ENCODE data around the gene PTGIR. TPM values are rescaled to one million over a fixed set of nuclear protein-coding genes. Genes with fewer than 3 reads are reported as not detected.

The PTGIR gene
- total RNA-seq, 6 experiments from 2014 or later, result 2.4 to 4.1 (median 3.0) TPM

DNA sequence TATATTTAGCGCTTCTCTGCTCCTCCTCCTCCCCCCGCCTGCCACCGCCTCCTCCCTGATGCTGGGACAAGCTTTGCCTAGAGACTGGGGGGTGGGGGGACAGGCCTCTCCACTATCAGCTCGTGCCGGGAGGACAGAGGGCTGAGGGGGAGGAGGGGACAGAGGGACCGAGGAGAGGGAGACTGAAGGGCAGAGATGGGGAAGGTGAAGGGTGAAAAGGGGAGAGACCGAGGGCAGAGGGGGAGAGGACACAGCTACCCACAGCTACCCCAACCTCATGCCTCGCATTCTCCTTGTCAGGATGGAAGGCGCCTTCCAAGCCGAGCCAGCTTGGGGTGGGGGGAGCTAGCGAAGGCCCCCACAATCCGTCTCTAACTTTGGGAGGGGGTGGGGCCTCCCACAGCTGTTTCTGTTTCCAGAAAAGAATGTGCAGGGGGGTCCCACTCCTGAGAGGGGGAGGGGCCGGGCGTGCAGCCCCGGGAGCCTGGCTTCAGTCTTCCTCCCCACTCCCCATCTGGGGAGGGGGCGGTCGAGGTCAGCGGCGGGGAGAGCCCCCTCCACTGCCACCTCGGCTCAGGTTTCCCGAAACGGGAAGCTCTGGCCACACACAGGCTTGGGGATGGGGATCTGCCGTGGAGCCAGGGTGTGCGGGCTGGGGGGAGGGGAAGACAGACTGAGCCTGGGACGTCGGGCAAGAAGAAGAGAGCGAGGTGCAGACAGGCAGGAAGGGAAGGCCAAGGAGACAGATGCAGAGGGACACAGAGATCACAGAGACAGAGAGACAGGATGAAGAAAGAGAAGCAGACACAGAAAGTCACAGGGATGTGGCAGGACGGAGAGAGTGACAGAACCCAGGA is 34.5 kb upstream of the PTGIR start:
- TF ChIP-seq, protein P1, sequence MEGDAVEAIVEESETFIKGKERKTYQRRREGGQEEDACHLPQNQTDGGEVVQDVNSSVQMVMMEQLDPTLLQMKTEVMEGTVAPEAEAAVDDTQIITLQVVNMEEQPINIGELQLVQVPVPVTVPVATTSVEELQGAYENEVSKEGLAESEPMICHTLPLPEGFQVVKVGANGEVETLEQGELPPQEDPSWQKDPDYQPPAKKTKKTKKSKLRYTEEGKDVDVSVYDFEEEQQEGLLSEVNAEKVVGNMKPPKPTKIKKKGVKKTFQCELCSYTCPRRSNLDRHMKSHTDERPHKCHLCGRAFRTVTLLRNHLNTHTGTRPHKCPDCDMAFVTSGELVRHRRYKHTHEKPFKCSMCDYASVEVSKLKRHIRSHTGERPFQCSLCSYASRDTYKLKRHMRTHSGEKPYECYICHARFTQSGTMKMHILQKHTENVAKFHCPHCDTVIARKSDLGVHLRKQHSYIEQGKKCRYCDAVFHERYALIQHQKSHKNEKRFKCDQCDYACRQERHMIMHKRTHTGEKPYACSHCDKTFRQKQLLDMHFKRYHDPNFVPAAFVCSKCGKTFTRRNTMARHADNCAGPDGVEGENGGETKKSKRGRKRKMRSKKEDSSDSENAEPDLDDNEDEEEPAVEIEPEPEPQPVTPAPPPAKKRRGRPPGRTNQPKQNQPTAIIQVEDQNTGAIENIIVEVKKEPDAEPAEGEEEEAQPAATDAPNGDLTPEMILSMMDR (IDR thresholded peaks at IDR 0.05), result no peak
- TF ChIP-seq POLR2A (IDR thresholded peaks at IDR 0.05), result no peak
- ATAC-seq (no peak), DNase-seq (peak in 2 of 3 donors; percentile 36 to 60)
- Histone ChIP-seq H3K4me3 (peak overlapping the region; percentile 44 to 61 (median 51)), H3K27ac (peak overlapping the region in 1 of 3 donors; percentile 57), H3K36me3 (no peaks in the 10 kb centered on the region), H3K4me1 (peaks cover 0 to 10% (median 0%) of the 10 kb centered on the region in 4 donors), H3K9me3 (no peaks in the 10 kb centered on the region), H3K27me3 (no peaks in the 10 kb centered on the region)
- WGBS (ENCODE audit: insufficient coverage, low coverage, low lambda C conversion rate, missing lambda C conversion rate), result 6% methylated on average over 22 of the region's 28 CpGs
- intact Hi-C loops (cut with DNase I), result loop anchor here in 1 of 2 donors (5.0 kb wide), 1 partner anchor 47 kb away; no protein-coding TSS in a partner anchor

DNA sequence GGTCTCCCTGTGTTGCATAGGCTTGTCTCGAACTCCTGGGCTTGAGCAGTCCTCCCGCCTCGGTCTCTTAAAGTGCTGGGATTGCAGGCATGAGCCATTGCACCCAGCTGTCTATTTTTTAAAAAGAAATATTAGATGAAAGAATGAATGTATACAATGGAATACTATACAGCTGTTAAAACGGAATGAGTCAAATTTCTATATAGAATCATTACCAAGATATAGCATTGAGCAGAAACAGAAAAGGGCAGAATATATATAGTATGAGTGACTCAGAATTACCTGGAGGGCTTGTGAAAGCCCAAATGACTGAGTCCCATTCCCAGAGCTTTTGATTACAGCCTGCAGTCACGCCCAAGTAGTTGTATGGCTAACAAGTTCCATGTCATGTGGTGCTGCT is 31.7 kb upstream of the PTGIR start:
- intact Hi-C loops (cut with DNase I), result no loop called here
- H3K27ac ChIP-seq, result no peak overlapping the region
- 76% methylated on average over 5 of the region's 5 CpGs for WGBS (ENCODE audit: insufficient coverage, low coverage, low lambda C conversion rate, missing lambda C conversion rate)

DNA sequence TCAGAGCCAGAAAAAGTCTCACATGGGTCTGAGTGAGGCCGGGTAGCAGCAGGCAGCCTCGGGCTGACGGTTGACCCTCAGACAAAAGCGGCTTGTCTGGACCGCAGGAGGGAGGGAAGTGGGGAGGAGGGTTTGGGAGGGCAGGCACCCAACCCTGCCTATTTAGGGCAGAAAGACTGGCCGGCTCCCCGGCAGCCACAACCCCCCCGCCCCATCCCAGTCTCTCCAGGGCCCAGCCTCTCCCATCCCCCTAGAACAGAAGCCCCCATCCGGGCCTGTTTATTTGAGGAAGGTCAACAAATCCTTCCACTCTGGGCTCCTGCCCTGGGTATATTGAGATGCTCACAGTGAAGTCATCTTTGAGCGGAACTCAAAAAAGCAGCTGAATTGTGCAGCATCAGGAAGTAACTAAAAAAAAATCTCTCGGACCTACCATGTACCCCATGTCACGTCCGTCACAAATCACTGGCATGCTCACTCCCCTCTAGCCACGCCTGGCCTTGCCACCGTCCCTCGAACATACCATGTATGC is 29.8 kb upstream of the PTGIR start:
- ATAC-seq, result peak in 3 of 4 donors; percentile 10 to 37 (median 19)
- TF ChIP-seq, protein P1 (IDR thresholded peaks at IDR 0.05), result no peak
- no peak for TF ChIP-seq POLR2A (IDR thresholded peaks at IDR 0.05)
- Histone ChIP-seq H3K9me3 (no peaks in the 10 kb centered on the region), H3K27ac (no peak overlapping the region), H3K27me3 (no peaks in the 10 kb centered on the region), H3K4me3 (no peak overlapping the region), H3K4me1 (no peaks in the 10 kb centered on the region), H3K36me3 (no peaks in the 10 kb centered on the region)
- intact Hi-C loops (cut with DNase I), result no loop called here
- DNase-seq, result no peak
- 19% methylated on average over 11 of the region's 16 CpGs for WGBS (ENCODE audit: insufficient coverage, low coverage, low lambda C conversion rate, missing lambda C conversion rate)

More for the DNA sequence above, 31.7 kb upstream of the PTGIR start:
- no peak overlapping the region for H3K4me3 ChIP-seq
- no peaks in the 10 kb centered on the region for H3K36me3 ChIP-seq
- ATAC-seq (no peak), DNase-seq (no peak)
- TF ChIP-seq, protein P1 (IDR thresholded peaks at IDR 0.05), result no peak
- no peak for TF ChIP-seq POLR2A (IDR thresholded peaks at IDR 0.05)
- H3K27me3 ChIP-seq, result no peaks in the 10 kb centered on the region
- H3K9me3 ChIP-seq, result no peaks in the 10 kb centered on the region
- peaks cover 0 to 7% (median 0%) of the 10 kb centered on the region in 4 donors for H3K4me1 ChIP-seq

DNA sequence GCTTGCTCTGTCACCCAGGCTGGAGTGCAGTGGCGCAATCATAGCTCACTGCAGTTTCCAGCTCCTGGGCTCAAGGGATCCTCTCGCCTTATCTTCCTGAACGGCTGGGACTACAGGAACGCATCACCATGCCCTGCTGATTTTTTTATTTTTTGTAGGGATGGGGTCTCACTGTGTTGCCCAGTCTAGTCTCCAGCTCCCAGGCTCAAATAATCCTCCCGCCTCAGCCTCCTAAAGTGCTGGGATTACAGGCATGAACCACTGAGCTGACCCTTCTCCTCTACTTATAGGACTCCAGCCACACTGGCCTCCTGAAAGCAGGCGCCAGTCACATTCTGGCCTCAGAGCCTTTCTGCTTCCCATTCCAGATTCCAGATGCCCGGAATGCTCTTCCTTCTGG is 25.6 kb upstream of the PTGIR start:
- no peak overlapping the region for H3K27ac ChIP-seq
- peaks cover 0 to 12% of the 10 kb centered on the region in 2 donors for H3K27me3 ChIP-seq
- intact Hi-C loops (cut with DNase I), result no loop called here
- ATAC-seq (no peak), DNase-seq (no peak)
- 67% methylated on average over 7 of the region's 7 CpGs for WGBS (ENCODE audit: insufficient coverage, low coverage, low lambda C conversion rate, missing lambda C conversion rate)
- no peak for TF ChIP-seq POLR2A (IDR thresholded peaks at IDR 0.05)
- TF ChIP-seq, protein P1 (IDR thresholded peaks at IDR 0.05), result no peak
- H3K36me3 ChIP-seq, result no peaks in the 10 kb centered on the region
- H3K4me1 ChIP-seq, result no peaks in the 10 kb centered on the region
- H3K9me3 ChIP-seq, result no peaks in the 10 kb centered on the region
- H3K4me3 ChIP-seq, result no peak overlapping the region
